B cell (primary cell): Measurements from ENCODE around the gene ZMIZ1. TPM values are rescaled to one million over a fixed set of nuclear protein-coding genes. Genes with fewer than 3 reads are reported as not detected.

Experiments
- ATAC-seq: fragments of 200-7000 bp; cut with Tn5 transposase; one replicate; pipeline ENCODE4 v1.10.0; 2021; ENCODE audit warnings: low read depth, mild to moderate bottlenecking, moderate number of reproducible peaks, moderate library complexity
- CTCF ChIA-PET: fragments of 350-600 bp; sonication (Branson Sonifier 250); formaldehyde crosslinking; loops from one replicate; lab custom pipeline; 2021; ENCODE audit warnings: antibody characterized with exemption, inconsistent platforms; lab: Charles Lee
- POLR2A ChIA-PET: fragments of 350-600 bp; sonication (Branson Sonifier 250); formaldehyde crosslinking; loops from one replicate; lab custom pipeline; 2021; ENCODE audit warnings: antibody characterized with exemption; lab: Charles Lee
- DNase-seq: peaks from one replicate; pipeline ENCODE4 v3.0.0; 2013
- H2AFZ ChIP-seq: 2 replicates; pipeline ENCODE4 v1.6.1; 2012; ENCODE audit warnings: mild to moderate bottlenecking, low read depth, low read length; ENCODE audit not compliant: insufficient read depth, poor library complexity, severe bottlenecking
- H3K27ac ChIP-seq, 2 donors: 1 replicate in 1 of 2; 2 replicates in 1 of 2; pipeline ENCODE4 v1.5.1; 2012 to 2013; ENCODE audit warnings: low read length in 2 of 2, mild to moderate bottlenecking in 2 of 2, moderate library complexity in 1 of 2
- H3K27me3 ChIP-seq, 4 experiments: fragments of 200-600 bp in 1 of 4; sonication (generic) in 1 of 4; replicated peaks in 1 of 4; 1 replicate in 2 of 4; 2 replicates in 2 of 4; pipeline versions ENCODE4 v1.6.1 to v1.7.0; 2013 to 2016; ENCODE audit warnings: low read length in 3 of 4, mild to moderate bottlenecking in 2 of 4, mixed read lengths in 1 of 4, moderate library complexity in 1 of 4; ENCODE audit not compliant: insufficient read depth in 4 of 4, control insufficient read depth in 3 of 4; ENCODE audit errors: control extremely low read depth in 1 of 4
- H3K36me3 ChIP-seq, 2 experiments: replicated peaks in 1 of 2; 1 replicate in 1 of 2; 2 replicates in 1 of 2; pipeline versions ENCODE4 v1.6.1 to v1.7.1; 2013; ENCODE audit warnings: low read length in 1 of 2; ENCODE audit not compliant: insufficient read depth in 2 of 2, control insufficient read depth in 1 of 2; ENCODE audit errors: control extremely low read depth in 1 of 2, extremely low read depth in 1 of 2
- H3K4me1 ChIP-seq, 2 donors: fragments of 200-600 bp in 1 of 2; sonication (generic) in 1 of 2; 1 replicate in 1 of 2; 2 replicates in 1 of 2; pipeline versions ENCODE4 v1.5.1 to v1.6.1; 2013 to 2017; ENCODE audit warnings: low read length in 2 of 2; ENCODE audit not compliant: control insufficient read depth in 2 of 2, insufficient read depth in 2 of 2
- H3K4me2 ChIP-seq: replicated peaks from 2 replicates; pipeline ENCODE3; 2012; ENCODE audit warnings: mild to moderate bottlenecking, low read depth, low read length; ENCODE audit not compliant: poor library complexity, severe bottlenecking
- H3K4me3 ChIP-seq, 5 experiments: fragments of 200-600 bp in 1 of 5; sonication (generic) in 1 of 5; 1 replicate in 3 of 5; 2 replicates in 2 of 5; pipeline versions ENCODE4 v1.5.1 to v1.7.0; 2011 to 2016; ENCODE audit warnings: low read length in 4 of 5, mild to moderate bottlenecking in 4 of 5, low read depth in 2 of 5, control low read depth in 1 of 5, moderate library complexity in 1 of 5; ENCODE audit not compliant: insufficient read depth in 1 of 5; ENCODE audit errors: control extremely low read depth in 1 of 5, extremely low read depth in 1 of 5
- H3K79me2 ChIP-seq: fragments of 200-600 bp; sonication (generic); one replicate; pipeline ENCODE4 v1.6.0; 2016; ENCODE audit warnings: low read length; ENCODE audit not compliant: control insufficient read depth, insufficient read depth
- H3K9ac ChIP-seq: fragments of 200-600 bp; sonication (generic); 2 replicates; pipeline ENCODE4 v1.6.1; 2017; ENCODE audit warnings: mild to moderate bottlenecking, low read length, moderate library complexity
- H3K9me3 ChIP-seq, 3 donors: one replicate each; pipeline versions ENCODE4 v1.6.1 to v1.7.1; 2013; ENCODE audit warnings: low read length in 2 of 3; ENCODE audit not compliant: control insufficient read depth in 2 of 3, insufficient read depth in 1 of 3; ENCODE audit errors: control extremely low read depth in 1 of 3
- H4K20me1 ChIP-seq: 2 replicates; pipeline ENCODE4 v1.6.0; 2012; ENCODE audit warnings: mild to moderate bottlenecking, low read length; ENCODE audit not compliant: insufficient read depth, control insufficient read depth, poor library complexity, severe bottlenecking
- H3K27ac Mint-ChIP-seq: one replicate; pipeline ENCODE4 v1.8.0; 2021; ENCODE audit warnings: mixed read lengths
- H3K27me3 Mint-ChIP-seq: one replicate; pipeline ENCODE4 v1.8.0; 2021; ENCODE audit warnings: mixed read lengths
- H3K4me1 Mint-ChIP-seq: one replicate; pipeline ENCODE4 v1.8.0; 2021; ENCODE audit warnings: mixed read lengths
- H3K4me3 Mint-ChIP-seq: one replicate; pipeline ENCODE4 v1.8.0; 2021; ENCODE audit warnings: mixed read lengths
- H3K9me3 Mint-ChIP-seq: one replicate; pipeline ENCODE4 v1.8.0; 2022; ENCODE audit warnings: mixed read lengths; ENCODE audit not compliant: insufficient read depth
- EZH2 ChIP-seq: IDR thresholded peaks from 2 replicates; pipeline ENCODE4 v1.6.1; 2012; ENCODE audit warnings: borderline replicate concordance, low read depth, mild to moderate bottlenecking, moderate library complexity, low read length; ENCODE audit not compliant: insufficient read depth, poor library complexity, severe bottlenecking
- WGBS: methylation state at CpG from one replicate; pipeline ENCODE4 v1.1.5; 2013; ENCODE audit warnings: missing lambda C conversion rate; ENCODE audit not compliant: insufficient coverage; 5-methylcytosine and 5-hydroxymethylcytosine counted together
- intact Hi-C: fragments of 100-400 bp; cut with micrococcal nuclease; formaldehyde crosslinking; loops from one replicate; pipeline ENCODE4 v1.10.0; 2022
- polyA plus RNA-seq: library from polyadenylated mRNA; depleted of rRNA; stranded (reverse); fragments of >200 nt; gene quantifications from 2 replicates; pipeline ENCODE4 v1.2.3, GENCODE V29; 2012
- total RNA-seq, 2 donors: library from RNA; stranded (reverse); fragments of 120-200 nt in 1 of 2; gene quantifications; 1 replicate in 1 of 2; 2 replicates in 1 of 2; pipeline versions ENCODE4 v1.2.3 to v1.2.4, GENCODE V29; 2013 to 2022
- TF ChIP-seq, protein P1 (sequence below): fragments of 200-600 bp; IDR thresholded peaks from one replicate; pipeline ENCODE4 v1.8.0; 2022; ENCODE audit warnings: antibody characterized with exemption, mild to moderate bottlenecking

The ZMIZ1 gene
- total and polyA plus RNA-seq, 2 donors (not counting 1 experiment from before 2014, with no cell fraction given), result 14.3 to 64.9 TPM

- no peaks in the 10 kb centered on the region for H3K36me3 ChIP-seq
- ChIA-PET POLR2A (no interaction called here), CTCF (no interaction called here)
- 98% methylated on average over 6 of the region's 7 CpGs for WGBS
- intact Hi-C loops, result no loop called here
- Mint-ChIP-seq H3K27me3 (no peaks in the 10 kb centered on the region), H3K4me1 (peaks cover 29% of the 10 kb centered on the region), H3K4me3 (no peak overlapping the region), H3K27ac (no peak overlapping the region), H3K9me3 (no peaks in the 10 kb centered on the region)
- DNase-seq (no peak), ATAC-seq (no peak)
- no peaks in the 10 kb centered on the region for H3K79me2 ChIP-seq
- H3K4me2 ChIP-seq, result no peak overlapping the region
- H3K9ac ChIP-seq, result no peak overlapping the region
- H4K20me1 ChIP-seq, result no peaks in the 10 kb centered on the region
- peaks cover 30 to 33% of the 10 kb centered on the region in 2 donors for H3K4me1 ChIP-seq
- no peak overlapping the region for H3K27ac ChIP-seq
- H2AFZ ChIP-seq, result no peak overlapping the region
- no peak overlapping the region for H3K4me3 ChIP-seq
- TF ChIP-seq, protein P1, sequence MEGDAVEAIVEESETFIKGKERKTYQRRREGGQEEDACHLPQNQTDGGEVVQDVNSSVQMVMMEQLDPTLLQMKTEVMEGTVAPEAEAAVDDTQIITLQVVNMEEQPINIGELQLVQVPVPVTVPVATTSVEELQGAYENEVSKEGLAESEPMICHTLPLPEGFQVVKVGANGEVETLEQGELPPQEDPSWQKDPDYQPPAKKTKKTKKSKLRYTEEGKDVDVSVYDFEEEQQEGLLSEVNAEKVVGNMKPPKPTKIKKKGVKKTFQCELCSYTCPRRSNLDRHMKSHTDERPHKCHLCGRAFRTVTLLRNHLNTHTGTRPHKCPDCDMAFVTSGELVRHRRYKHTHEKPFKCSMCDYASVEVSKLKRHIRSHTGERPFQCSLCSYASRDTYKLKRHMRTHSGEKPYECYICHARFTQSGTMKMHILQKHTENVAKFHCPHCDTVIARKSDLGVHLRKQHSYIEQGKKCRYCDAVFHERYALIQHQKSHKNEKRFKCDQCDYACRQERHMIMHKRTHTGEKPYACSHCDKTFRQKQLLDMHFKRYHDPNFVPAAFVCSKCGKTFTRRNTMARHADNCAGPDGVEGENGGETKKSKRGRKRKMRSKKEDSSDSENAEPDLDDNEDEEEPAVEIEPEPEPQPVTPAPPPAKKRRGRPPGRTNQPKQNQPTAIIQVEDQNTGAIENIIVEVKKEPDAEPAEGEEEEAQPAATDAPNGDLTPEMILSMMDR, result no peak
- TF ChIP-seq EZH2, result no peak
- H3K27me3 ChIP-seq, result no peaks in the 10 kb centered on the region
- H3K9me3 ChIP-seq, result no peaks in the 10 kb centered on the region
Observed at GRCh38 chr10:79152423-79152817, 83.7 kb downstream of the ZMIZ1 start.

- H3K4me3 ChIP-seq, result no peak overlapping the region
- CTCF ChIA-PET, result no interaction called here
- H3K4me3 Mint-ChIP-seq, result no peak overlapping the region
Observed at GRCh38 chr10:79153745-79154144, 85.0 kb downstream of the ZMIZ1 start.

More at GRCh38 chr10:79153745-79154144, 85.0 kb downstream of the ZMIZ1 start:
- POLR2A ChIA-PET, result no interaction called here
- TF ChIP-seq, protein P1, result no peak
- no peak for TF ChIP-seq EZH2
- no peaks in the 10 kb centered on the region for H3K36me3 ChIP-seq
- H3K9me3 ChIP-seq, result no peaks in the 10 kb centered on the region
- ATAC-seq, result no peak
- Mint-ChIP-seq H3K4me1 (peaks cover 16% of the 10 kb centered on the region), H3K9me3 (no peaks in the 10 kb centered on the region), H3K27ac (no peak overlapping the region), H3K27me3 (no peaks in the 10 kb centered on the region)
- no peak overlapping the region for H3K9ac ChIP-seq
- H3K27ac ChIP-seq, result no peak overlapping the region
- H3K4me2 ChIP-seq, result no peak overlapping the region
- H3K79me2 ChIP-seq, result no peaks in the 10 kb centered on the region
- no peak for DNase-seq
- H3K4me1 ChIP-seq, result peaks cover 17 to 20% of the 10 kb centered on the region in 2 donors
- 83% methylated on average over 10 of the region's 10 CpGs for WGBS
- H4K20me1 ChIP-seq, result no peaks in the 10 kb centered on the region
- no peaks in the 10 kb centered on the region for H3K27me3 ChIP-seq
- no peak overlapping the region for H2AFZ ChIP-seq
- intact Hi-C loops, result no loop called here
